ENCODE data around the gene PWP2. TPM values are rescaled to one million over a fixed set of nuclear protein-coding genes. Genes with fewer than 3 reads are reported as not detected.
A peak's percentile ranks its signal among the peaks of the same experiment; 100 is the strongest.
"Not testable (repeated sequence)": the region's sequence is repeated elsewhere in the genome, so short reads cannot be mapped to it uniquely, and the experiment has no call there.

The PWP2 gene
- total RNA-seq, 1 experiment from 2014 or later, result 6.8 TPM

DNA sequence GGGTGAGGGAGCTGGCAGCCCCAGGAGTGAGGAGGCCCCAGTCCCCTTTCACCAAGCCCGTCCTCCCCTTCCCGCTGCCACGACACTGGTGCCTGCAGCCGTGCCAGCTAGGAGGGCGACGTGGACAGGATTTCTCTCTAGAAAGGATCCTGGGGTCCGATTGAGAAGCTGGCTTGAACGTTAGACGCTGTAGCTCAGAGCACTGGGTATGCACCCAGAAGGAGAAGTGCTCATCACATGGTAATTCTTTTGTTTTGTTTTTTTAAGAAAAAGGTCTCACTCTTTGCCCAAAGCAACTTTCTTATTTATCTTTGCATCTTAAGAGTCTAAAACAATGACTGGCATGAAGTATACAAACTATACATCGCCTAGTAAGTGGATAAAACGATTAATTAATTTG is 60.3 kb downstream of the PWP2 start:
- H3K4me3 ChIP-seq (ENCODE audit: low read depth in 2 of 2, low read length in 2 of 2); CTCF ChIA-PET; H3K27me3 ChIP-seq (ENCODE audit: control insufficient read depth, insufficient read depth, low read length); DNase-seq (ENCODE audit: low read depth, low spot score); H3K27ac ChIP-seq (ENCODE audit: low read length); H3K36me3 ChIP-seq (ENCODE audit: control insufficient read depth, insufficient read depth, low read length); intact Hi-C loops (cut with micrococcal nuclease; ENCODE audit: unreplicated experiment); H3K9me3 ChIP-seq (ENCODE audit: control insufficient read depth, insufficient read depth, low read depth, low read length); ATAC-seq; POLR2A ChIA-PET; BruUV-seq (replicated peaks); in situ Hi-C loops (cut with HindIII; ENCODE audit: low pct_unique_long_range_greater_than_20kb, low sequenced_read_pairs); H3K4me1 ChIP-seq (ENCODE audit: control insufficient read depth, insufficient read depth, low read length): not testable (repeated sequence)

DNA sequence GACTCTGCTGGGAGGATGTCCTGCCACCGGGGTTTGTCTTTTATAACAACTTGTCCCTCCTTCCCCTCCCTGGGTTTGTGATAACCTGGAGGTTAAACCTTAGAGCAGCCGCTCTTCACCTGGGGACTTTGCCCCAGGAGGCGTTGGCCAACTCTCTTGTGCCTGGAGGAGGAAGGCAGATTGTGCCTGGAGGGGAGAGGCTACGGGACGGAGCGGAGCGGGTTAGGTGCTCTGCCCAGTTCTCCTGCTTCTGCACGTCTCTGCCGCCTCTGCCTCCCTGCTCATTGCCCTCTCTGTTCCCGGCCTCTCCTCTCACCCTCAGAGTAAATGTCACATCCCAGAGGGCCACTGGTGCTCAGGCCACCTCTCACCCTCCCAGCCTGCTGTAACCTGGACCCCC is 63.1 kb downstream of the PWP2 start:
- BruUV-seq (replicated peaks); in situ Hi-C loops (cut with HindIII; ENCODE audit: low pct_unique_long_range_greater_than_20kb, low sequenced_read_pairs): not testable (repeated sequence)

DNA sequence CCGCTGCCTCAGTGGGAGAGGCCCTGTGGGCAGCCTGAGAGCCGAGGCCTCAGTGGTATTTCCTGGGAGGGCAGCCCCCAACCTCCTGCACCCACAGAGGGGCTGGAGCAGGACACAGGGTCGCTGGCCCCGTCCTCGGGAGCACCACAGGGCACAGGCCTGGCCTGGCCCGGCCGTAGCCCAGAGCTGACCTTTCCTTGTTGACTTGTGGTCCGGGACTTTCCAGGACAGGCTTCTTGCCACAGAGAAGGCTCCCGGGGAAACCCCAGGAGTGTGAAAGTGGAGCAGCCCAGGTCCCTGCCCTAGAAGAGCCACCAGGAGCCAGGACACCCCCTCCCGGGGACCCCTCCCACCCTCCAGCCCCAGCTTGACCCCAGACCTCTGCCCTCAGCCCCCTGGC is 63.7 kb downstream of the PWP2 start:
- intact Hi-C loops (cut with micrococcal nuclease; ENCODE audit: unreplicated experiment); H3K9me3 ChIP-seq (ENCODE audit: control insufficient read depth, insufficient read depth, low read depth, low read length); POLR2A ChIA-PET; DNase-seq (ENCODE audit: low read depth, low spot score); H3K27me3 ChIP-seq (ENCODE audit: control insufficient read depth, insufficient read depth, low read length); H3K27ac ChIP-seq (ENCODE audit: low read length); H3K4me1 ChIP-seq (ENCODE audit: control insufficient read depth, insufficient read depth, low read length); H3K4me3 ChIP-seq (ENCODE audit: low read depth in 2 of 2, low read length in 2 of 2); BruUV-seq (replicated peaks); in situ Hi-C loops (cut with HindIII; ENCODE audit: low pct_unique_long_range_greater_than_20kb, low sequenced_read_pairs); H3K36me3 ChIP-seq (ENCODE audit: control insufficient read depth, insufficient read depth, low read length); CTCF ChIA-PET: not testable (repeated sequence)
- ATAC-seq, result peak; percentile 97

More for the DNA sequence above, 63.1 kb downstream of the PWP2 start:
- H3K27me3 ChIP-seq (ENCODE audit: control insufficient read depth, insufficient read depth, low read length); CTCF ChIA-PET; H3K27ac ChIP-seq (ENCODE audit: low read length); H3K4me3 ChIP-seq (ENCODE audit: low read depth in 2 of 2, low read length in 2 of 2); H3K4me1 ChIP-seq (ENCODE audit: control insufficient read depth, insufficient read depth, low read length); DNase-seq (ENCODE audit: low read depth, low spot score); H3K9me3 ChIP-seq (ENCODE audit: control insufficient read depth, insufficient read depth, low read depth, low read length); H3K36me3 ChIP-seq (ENCODE audit: control insufficient read depth, insufficient read depth, low read length); POLR2A ChIA-PET; ATAC-seq; intact Hi-C loops (cut with micrococcal nuclease; ENCODE audit: unreplicated experiment): not testable (repeated sequence)

DNA sequence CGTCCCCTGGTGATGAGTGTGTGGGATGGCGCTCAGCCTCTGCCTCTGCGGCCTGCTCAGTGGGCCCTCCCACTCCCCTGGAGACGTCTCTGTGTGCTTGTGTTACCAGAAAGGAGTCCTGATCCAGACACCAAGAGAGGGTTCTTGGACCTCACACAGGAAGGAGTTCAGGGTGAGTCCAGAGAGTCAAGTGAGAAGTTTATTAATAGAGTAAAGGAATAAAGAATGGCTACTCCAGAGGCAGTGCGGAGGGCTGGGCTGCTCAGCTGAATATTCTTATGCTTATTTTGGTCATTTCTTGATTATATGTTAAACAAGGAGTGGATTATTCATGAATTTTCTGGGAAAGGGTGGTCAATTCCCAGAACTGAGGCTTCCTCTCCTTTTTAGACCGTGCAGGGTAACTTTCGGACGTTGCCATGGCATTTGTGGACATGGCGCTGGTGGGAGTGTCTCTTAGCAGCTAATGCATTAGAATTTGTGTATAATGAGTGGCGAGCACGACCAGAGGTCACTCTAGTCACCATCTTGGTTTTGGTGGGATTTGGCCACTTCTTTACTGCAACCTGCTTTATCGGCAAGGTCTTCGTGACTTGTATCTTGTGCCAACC is 64.9 kb downstream of the PWP2 start:
- intact Hi-C loops (cut with micrococcal nuclease; ENCODE audit: unreplicated experiment); H3K9me3 ChIP-seq (ENCODE audit: control insufficient read depth, insufficient read depth, low read depth, low read length); H3K27me3 ChIP-seq (ENCODE audit: control insufficient read depth, insufficient read depth, low read length); H3K4me3 ChIP-seq (ENCODE audit: low read depth in 2 of 2, low read length in 2 of 2); BruUV-seq (replicated peaks); H3K27ac ChIP-seq (ENCODE audit: low read length); DNase-seq (ENCODE audit: low read depth, low spot score); in situ Hi-C loops (cut with HindIII; ENCODE audit: low pct_unique_long_range_greater_than_20kb, low sequenced_read_pairs); ATAC-seq; H3K4me1 ChIP-seq (ENCODE audit: control insufficient read depth, insufficient read depth, low read length); H3K36me3 ChIP-seq (ENCODE audit: control insufficient read depth, insufficient read depth, low read length); POLR2A ChIA-PET; CTCF ChIA-PET: not testable (repeated sequence)

DNA sequence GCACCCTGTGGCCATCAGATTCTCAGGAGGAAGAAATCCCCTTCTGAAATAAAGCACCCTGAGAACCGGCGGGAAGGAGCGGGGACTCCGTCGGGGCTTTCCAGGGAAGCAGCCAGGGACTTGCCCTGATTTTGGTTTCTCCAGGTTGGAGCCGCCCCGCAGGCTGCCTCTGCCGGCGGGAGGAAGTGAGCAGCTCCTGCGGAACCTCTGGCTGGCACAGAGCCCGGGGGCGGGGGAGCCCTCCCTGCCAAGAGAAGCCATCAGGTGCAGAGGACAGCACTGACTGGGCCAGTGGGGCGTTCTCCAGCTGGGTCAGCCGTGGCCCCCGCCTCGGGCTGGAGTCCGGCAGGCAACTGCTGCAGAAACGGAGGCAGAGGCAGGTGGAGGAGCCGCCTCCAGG is 65.5 kb downstream of the PWP2 start:
- CTCF ChIA-PET; H3K4me1 ChIP-seq (ENCODE audit: control insufficient read depth, insufficient read depth, low read length); intact Hi-C loops (cut with micrococcal nuclease; ENCODE audit: unreplicated experiment); H3K36me3 ChIP-seq (ENCODE audit: control insufficient read depth, insufficient read depth, low read length); DNase-seq (ENCODE audit: low read depth, low spot score); H3K27me3 ChIP-seq (ENCODE audit: control insufficient read depth, insufficient read depth, low read length); H3K27ac ChIP-seq (ENCODE audit: low read length); H3K9me3 ChIP-seq (ENCODE audit: control insufficient read depth, insufficient read depth, low read depth, low read length); H3K4me3 ChIP-seq (ENCODE audit: low read depth in 2 of 2, low read length in 2 of 2); BruUV-seq (replicated peaks); in situ Hi-C loops (cut with HindIII; ENCODE audit: low pct_unique_long_range_greater_than_20kb, low sequenced_read_pairs); POLR2A ChIA-PET: not testable (repeated sequence)
- ATAC-seq, result peak; percentile 46; the same call in 1 of the 2 replicates

DNA sequence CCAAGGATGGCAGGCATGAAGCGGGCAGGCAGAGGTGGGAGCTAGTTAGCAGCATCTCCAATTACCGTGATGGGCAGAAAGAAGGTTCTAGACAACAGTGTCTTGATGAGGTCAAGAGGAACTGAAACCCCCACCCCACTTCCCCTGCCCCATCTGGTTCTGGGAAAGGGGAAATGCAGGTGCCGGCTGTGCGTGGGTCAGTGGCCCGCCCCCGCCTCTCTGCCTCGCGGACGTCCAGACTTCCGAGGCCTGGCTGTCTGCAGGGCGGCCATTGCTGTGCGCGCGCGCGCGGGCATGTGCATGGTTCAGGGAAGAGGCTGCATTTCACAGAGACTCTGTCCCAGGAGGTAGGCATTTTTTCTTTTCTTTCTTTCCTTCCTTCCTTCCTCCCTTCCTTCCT is 68.0 kb downstream of the PWP2 start:
- ATAC-seq, POLR2A ChIA-PET: not testable (repeated sequence)

DNA sequence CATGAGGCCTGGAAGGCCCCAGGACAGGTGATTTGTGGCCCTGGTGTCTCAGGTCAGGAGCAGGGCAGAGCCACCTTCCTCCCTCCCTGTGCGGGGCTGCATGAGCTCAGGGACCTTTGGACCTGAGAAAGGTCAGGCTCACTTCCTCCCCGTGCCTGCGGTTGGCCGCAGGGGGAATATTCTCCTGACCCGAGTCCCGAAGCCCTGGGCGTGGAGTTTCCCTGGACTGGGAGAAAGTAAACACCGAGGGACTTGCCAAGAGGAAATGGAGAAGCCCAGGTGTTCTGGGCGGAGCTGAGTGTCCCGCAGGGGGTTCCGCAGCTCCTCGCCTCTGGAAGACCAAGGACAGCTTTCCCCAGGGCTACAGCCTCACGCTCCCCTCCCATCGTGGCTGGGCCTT is 68.9 kb downstream of the PWP2 start:
- in situ Hi-C loops (cut with HindIII; ENCODE audit: low pct_unique_long_range_greater_than_20kb, low sequenced_read_pairs); POLR2A ChIA-PET; H3K4me3 ChIP-seq (ENCODE audit: low read depth in 2 of 2, low read length in 2 of 2); H3K9me3 ChIP-seq (ENCODE audit: control insufficient read depth, insufficient read depth, low read depth, low read length); H3K27me3 ChIP-seq (ENCODE audit: control insufficient read depth, insufficient read depth, low read length); DNase-seq (ENCODE audit: low read depth, low spot score); CTCF ChIA-PET; BruUV-seq (replicated peaks); H3K27ac ChIP-seq (ENCODE audit: low read length); ATAC-seq; intact Hi-C loops (cut with micrococcal nuclease; ENCODE audit: unreplicated experiment); H3K4me1 ChIP-seq (ENCODE audit: control insufficient read depth, insufficient read depth, low read length); H3K36me3 ChIP-seq (ENCODE audit: control insufficient read depth, insufficient read depth, low read length): not testable (repeated sequence)

More for the DNA sequence above, 68.0 kb downstream of the PWP2 start:
- H3K9me3 ChIP-seq (ENCODE audit: control insufficient read depth, insufficient read depth, low read depth, low read length); H3K36me3 ChIP-seq (ENCODE audit: control insufficient read depth, insufficient read depth, low read length); BruUV-seq (replicated peaks); H3K4me1 ChIP-seq (ENCODE audit: control insufficient read depth, insufficient read depth, low read length); H3K4me3 ChIP-seq (ENCODE audit: low read depth in 2 of 2, low read length in 2 of 2); CTCF ChIA-PET; H3K27me3 ChIP-seq (ENCODE audit: control insufficient read depth, insufficient read depth, low read length); DNase-seq (ENCODE audit: low read depth, low spot score); in situ Hi-C loops (cut with HindIII; ENCODE audit: low pct_unique_long_range_greater_than_20kb, low sequenced_read_pairs); H3K27ac ChIP-seq (ENCODE audit: low read length); intact Hi-C loops (cut with micrococcal nuclease; ENCODE audit: unreplicated experiment): not testable (repeated sequence)

All from Panc1 (cell line).